DMS114 treated with DMSO at 0.1 percent for 48 hours (cell line): ENCODE data around the gene CFAP77.

Experiments used
- DNase-seq: peaks from one replicate; lab custom pipeline; 2025; ENCODE audit not compliant: unreplicated experiment; lab: John Stamatoyannopoulos, UW

Gene CFAP77

GRCh38 chr9:132575005-132575609 lies 165.1 kb downstream of the CFAP77 start:
- DNase-seq = peak; percentile 42

GRCh38 chr9:132575811-132576210 lies 165.8 kb downstream of the CFAP77 start:
- DNase-seq = no peak

GRCh38 chr9:132577119-132577518 lies 167.1 kb downstream of the CFAP77 start:
- DNase-seq = no peak

GRCh38 chr9:132578367-132578932 lies 168.4 kb downstream of the CFAP77 start:
- no peak for DNase-seq

- no peak for DNase-seq
These were observed 169.4 kb downstream of the CFAP77 start for GRCh38 chr9:132579427-132579798.

GRCh38 chr9:132582276-132582785 lies 172.3 kb downstream of the CFAP77 start, which contains the start of gene BARHL1:
BARHL1 (plus strand) TSS chr9:132582606; CDS start chr9:132582798, 192 bp downstream.
- no peak for DNase-seq

- no peak for DNase-seq
These were observed 173.0 kb downstream of the CFAP77 start for GRCh38 chr9:132582786-132583583.

GRCh38 chr9:132583584-132584304 lies 173.7 kb downstream of the CFAP77 start:
- DNase-seq = no peak

GRCh38 chr9:132584601-132585560 lies 174.9 kb downstream of the CFAP77 start:
- DNase-seq = no peak

- no peak for DNase-seq
These were observed 176.2 kb downstream of the CFAP77 start for GRCh38 chr9:132585954-132586829.

GRCh38 chr9:132586830-132587591 lies 177.0 kb downstream of the CFAP77 start:
- DNase-seq = no peak

GRCh38 chr9:132587592-132587955 lies 177.6 kb downstream of the CFAP77 start:
- no peak for DNase-seq

GRCh38 chr9:132588098-132588497 lies 178.1 kb downstream of the CFAP77 start:
- DNase-seq = no peak

GRCh38 chr9:132588501-132589147 lies 178.6 kb downstream of the CFAP77 start:
- DNase-seq = no peak

- DNase-seq = no peak
These were observed 179.4 kb downstream of the CFAP77 start for GRCh38 chr9:132589148-132590036.

GRCh38 chr9:132590037-132590317 lies 180.0 kb downstream of the CFAP77 start:
- no peak for DNase-seq
